NCI-H2196 treated with DMSO at 0.1 percent for 48 hours (cell line): ENCODE measurements around the gene GNAQ.

ENCODE experiments used
- DNase-seq: peaks from one replicate; lab custom pipeline; 2025; ENCODE audit not compliant: unreplicated experiment; lab: John Stamatoyannopoulos, UW

GNAQ gene

GRCh38 chr9:77851882-77852595 is 179.6 kb downstream of the GNAQ start:
- DNase-seq, result no peak

- no peak for DNase-seq
Observed at GRCh38 chr9:77848897-77849296, 182.7 kb downstream of the GNAQ start.

- DNase-seq, result no peak
Observed at GRCh38 chr9:77848404-77848803, 183.2 kb downstream of the GNAQ start.

GRCh38 chr9:77847626-77848025 is 184.0 kb downstream of the GNAQ start:
- no peak for DNase-seq

- no peak for DNase-seq
Observed at GRCh38 chr9:77847059-77847499, 184.5 kb downstream of the GNAQ start.

- DNase-seq, result no peak
Observed at GRCh38 chr9:77844415-77844814, 187.2 kb downstream of the GNAQ start.

DNA sequence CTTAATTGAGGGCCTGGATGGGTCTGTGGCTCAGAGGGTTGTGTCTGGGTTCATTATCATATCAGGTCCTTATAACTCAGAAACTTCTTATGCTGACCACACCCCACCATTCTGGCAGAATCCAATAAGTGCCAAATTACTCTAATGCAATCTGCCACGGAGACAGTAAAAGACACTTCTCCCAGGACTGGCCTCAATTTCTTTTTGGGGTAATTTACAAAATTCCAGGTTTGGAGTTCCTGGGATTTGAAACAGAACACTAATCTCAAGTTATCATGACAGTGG is 187.8 kb downstream of the GNAQ start:
- no peak for DNase-seq

DNA sequence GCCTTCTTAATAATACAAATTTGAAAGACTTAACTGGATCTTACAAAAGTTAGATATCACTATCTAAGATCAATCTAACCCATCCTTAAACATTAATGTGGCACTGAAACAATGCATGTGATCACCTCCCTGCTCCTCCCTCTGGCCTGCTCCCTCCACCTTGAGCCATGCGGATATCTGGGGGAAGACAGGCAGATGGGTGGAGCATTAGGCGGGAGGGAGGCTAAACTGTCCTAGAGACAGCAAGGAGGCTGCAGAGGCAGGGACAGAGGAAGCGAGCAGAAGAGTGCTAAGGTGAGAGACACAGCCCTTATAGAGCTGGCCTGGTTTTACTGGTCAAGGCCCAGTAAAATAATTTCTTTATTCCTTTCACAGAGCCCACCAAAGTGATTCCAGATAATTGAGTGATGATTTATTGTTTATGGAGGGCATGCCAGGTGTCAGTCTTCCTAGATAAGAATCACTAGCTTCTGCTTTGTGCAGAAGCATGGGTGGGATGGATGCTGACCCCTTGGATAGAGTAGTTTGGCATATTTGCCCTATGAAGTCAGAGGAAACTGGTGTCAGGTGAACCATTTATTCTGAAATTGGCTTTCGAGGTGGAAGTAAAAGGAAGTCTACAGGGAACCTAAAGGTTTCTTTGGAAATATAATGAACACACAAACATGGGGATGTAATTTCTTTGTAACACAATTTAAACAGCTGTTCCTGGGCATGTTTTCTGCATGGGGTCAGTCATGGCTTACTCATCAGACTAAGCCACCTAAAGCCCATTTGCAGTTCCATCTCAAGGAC is 188.3 kb downstream of the GNAQ start:
- DNase-seq, result no peak

DNA sequence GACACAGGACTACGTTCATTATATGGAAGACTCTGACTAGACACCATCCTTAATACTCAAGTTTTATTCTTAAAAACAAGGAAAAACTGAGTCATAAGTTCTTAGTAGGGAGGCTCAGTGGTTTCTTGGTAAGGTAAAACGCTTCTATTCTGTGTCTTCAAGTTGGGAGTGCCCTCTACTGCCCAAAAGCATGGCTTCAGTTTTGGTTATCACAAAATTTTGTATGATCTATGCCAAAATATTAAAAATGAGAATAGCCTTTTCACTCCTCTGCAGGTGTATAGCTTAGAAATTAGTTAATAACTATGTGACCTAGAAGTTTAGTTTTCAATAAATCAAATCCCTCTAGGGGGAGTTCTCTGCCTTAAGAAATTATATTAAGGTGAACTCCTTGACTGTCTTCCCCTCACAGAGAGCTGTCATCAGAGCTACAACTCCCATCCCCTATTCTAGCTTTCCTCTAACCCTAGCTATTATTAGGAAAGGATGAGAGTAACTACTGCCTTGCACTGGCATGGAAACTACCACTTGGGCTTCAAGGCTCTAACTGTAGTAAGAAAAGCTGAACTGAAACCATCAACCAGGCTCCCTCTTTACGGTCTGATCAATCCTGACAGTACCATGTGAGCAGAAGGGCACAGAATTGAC is 189.7 kb downstream of the GNAQ start:
- DNase-seq, result no peak

- no peak for DNase-seq
Observed at GRCh38 chr9:77839459-77840140, 192.0 kb downstream of the GNAQ start.

GRCh38 chr9:77838986-77839385 is 192.6 kb downstream of the GNAQ start:
- DNase-seq, result no peak

DNA sequence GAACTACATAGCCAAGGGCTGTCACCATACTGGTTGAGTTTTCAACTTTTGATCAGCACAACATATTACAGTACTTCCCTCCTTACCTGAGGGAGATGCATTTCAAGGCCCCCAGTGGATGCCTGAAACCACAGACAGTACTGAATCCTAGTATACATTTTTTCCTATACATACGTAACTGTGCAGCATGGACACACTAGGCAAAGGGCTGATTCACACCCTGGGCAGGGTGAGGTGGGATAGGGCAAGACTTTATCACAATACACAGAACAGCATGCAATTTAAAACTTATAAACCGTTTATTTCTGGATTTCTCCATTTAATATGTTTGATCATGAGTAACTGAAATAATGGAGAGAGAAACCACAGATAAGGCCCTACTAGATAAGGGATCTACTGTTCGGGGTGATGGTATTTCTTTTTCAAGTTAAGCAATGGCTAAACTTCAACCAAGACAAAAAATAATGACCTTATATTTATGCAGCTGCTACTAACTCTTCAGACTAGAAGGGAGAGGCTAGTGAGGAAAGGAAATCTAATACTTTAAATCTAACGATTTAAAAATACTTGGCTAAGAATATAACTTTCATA is 196.6 kb downstream of the GNAQ start:
- no peak for DNase-seq

DNA sequence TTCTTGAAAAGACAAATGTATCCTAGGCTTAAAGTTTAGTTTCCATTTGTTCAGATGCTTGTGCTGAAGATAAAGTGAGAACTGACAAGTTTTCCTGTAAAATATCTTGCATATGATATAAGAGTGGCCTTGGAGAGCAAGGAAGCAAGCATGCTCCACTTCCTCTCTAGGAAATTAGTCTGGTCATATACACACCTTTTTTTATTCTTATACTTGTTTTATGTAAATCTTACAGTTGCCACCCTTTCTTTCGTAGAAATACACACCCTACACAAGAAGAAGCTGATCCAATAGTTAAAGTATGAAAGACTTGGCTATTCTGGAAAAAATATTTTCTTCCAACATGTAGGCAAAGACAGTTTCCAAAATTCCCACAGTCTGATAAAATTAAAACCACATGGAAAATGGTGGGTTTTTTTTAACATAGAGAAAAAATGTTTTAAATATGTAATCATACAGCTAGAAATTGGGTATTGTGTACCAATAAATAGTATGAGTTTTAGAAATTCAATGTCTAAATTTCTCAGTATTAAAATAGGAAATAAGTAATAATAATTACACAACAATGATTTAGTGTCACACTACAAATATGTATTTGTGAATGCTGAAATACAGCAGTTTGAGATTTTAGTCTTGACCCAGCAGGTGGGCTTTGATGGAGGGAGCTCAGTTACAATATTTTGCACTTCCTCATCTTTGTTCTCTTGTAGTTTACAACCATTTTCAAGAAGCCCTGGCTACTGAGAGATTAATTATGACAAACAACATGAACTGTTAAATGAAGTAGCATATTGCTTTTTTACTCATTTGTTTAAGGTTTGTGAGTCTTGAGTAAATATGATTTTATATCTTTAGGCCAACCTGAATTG is 197.8 kb downstream of the GNAQ start:
- DNase-seq, result no peak

GRCh38 chr9:77832639-77833038 is 199.0 kb downstream of the GNAQ start:
- DNase-seq, result no peak

DNA sequence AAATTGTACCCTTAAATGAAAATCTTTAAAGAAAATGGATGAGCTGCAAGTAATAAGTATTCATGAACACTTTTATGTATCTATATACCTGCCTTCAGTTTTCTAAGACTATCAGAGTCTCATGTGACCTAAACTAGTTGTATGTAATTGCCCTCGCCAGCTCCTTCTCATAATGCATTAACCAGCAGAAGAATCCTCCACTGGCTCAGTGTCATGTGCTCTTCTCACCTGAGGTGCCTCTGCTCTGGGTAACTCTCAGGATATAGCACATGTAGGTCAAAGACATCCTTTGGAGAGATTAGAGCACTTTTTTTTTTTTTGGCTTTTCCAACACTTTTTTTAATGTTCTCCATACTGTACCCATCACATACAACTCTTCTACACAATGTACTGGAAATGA is 199.8 kb downstream of the GNAQ start:
- no peak for DNase-seq

- DNase-seq, result no peak
Observed at GRCh38 chr9:77830618-77831285, 200.9 kb downstream of the GNAQ start.

- no peak for DNase-seq
Observed at GRCh38 chr9:77829420-77829819, 202.2 kb downstream of the GNAQ start.

- DNase-seq, result no peak
Observed at GRCh38 chr9:77827104-77827784, 204.4 kb downstream of the GNAQ start.

- no peak for DNase-seq
Observed at GRCh38 chr9:77826621-77827020, 205.0 kb downstream of the GNAQ start.
